DND-41 (cell line): Measurements from ENCODE around the gene GMEB2.

ENCODE experiments used
- ATAC-seq: fragments of 200-7000 bp; cut with Tn5 transposase; 3 replicates; pipeline ENCODE4 v1.9.1; 2021; ENCODE audit warnings: low read depth; ENCODE audit not compliant: insufficient read depth
- DNase-seq: peaks from one replicate; pipeline ENCODE4 v3.0.0-alpha.2; 2020
- H2AFZ ChIP-seq: 2 replicates; pipeline ENCODE4 v1.6.0; 2012; ENCODE audit warnings: low read depth, low read length
- H3K27ac ChIP-seq: 2 replicates; pipeline ENCODE4 v1.5.1; 2012; ENCODE audit warnings: low read length, inconsistent platforms
- H3K27me3 ChIP-seq: fragments of 200-600 bp; sonication (generic); 2 replicates; pipeline ENCODE4 v1.6.0; 2012; ENCODE audit warnings: low read length, mild to moderate bottlenecking, inconsistent platforms; ENCODE audit not compliant: insufficient read depth, poor library complexity
- H3K36me3 ChIP-seq: 2 replicates; pipeline ENCODE4 v1.5.1; 2012; ENCODE audit warnings: low read length, inconsistent platforms; ENCODE audit not compliant: insufficient read depth
- H3K4me1 ChIP-seq: 2 replicates; pipeline ENCODE4 v1.5.1; 2012; ENCODE audit warnings: mild to moderate bottlenecking, low read length; ENCODE audit not compliant: insufficient read depth
- H3K4me2 ChIP-seq: 2 replicates; pipeline ENCODE4 v1.6.0; 2012; ENCODE audit warnings: mild to moderate bottlenecking, moderate library complexity, low read length, inconsistent platforms; ENCODE audit not compliant: insufficient read depth
- H3K4me3 ChIP-seq, 2 experiments: fragments of 200-600 bp in 1 of 2; shearing (Covaris generic) in 1 of 2; 2 replicates each; pipeline ENCODE4 v1.5.1; 2012 to 2016; ENCODE audit warnings: inconsistent platforms in 2 of 2, low read length in 2 of 2, mild to moderate bottlenecking in 2 of 2, low read depth in 1 of 2, moderate library complexity in 1 of 2
- H3K79me2 ChIP-seq: 2 replicates; pipeline ENCODE4 v1.6.0; 2012; ENCODE audit warnings: low read length, inconsistent platforms; ENCODE audit not compliant: insufficient read depth
- H3K9ac ChIP-seq: 2 replicates; pipeline ENCODE4 v1.6.0; 2012; ENCODE audit warnings: low read depth, mild to moderate bottlenecking, inconsistent platforms, low read length, moderate library complexity
- H3K9me3 ChIP-seq: 2 replicates; pipeline ENCODE4 v1.5.1; 2012; ENCODE audit warnings: low read length, moderate library complexity, mild to moderate bottlenecking, inconsistent platforms; ENCODE audit not compliant: insufficient read depth, severe bottlenecking
- H4K20me1 ChIP-seq: 2 replicates; pipeline ENCODE4 v1.6.0; 2012; ENCODE audit warnings: low read length; ENCODE audit not compliant: insufficient read depth
- EZH2 ChIP-seq: IDR thresholded peaks from 3 replicates; pipeline ENCODE4 v1.6.1; 2012; ENCODE audit warnings: borderline replicate concordance, low read depth, mild to moderate bottlenecking, moderate library complexity, low read length, inconsistent platforms; ENCODE audit not compliant: severe bottlenecking
- TF ChIP-seq, protein P1 (sequence below): IDR thresholded peaks from 2 replicates; pipeline ENCODE4 v1.5.1; 2012; ENCODE audit warnings: borderline replicate concordance, low read length, moderate library complexity, mild to moderate bottlenecking; ENCODE audit not compliant: poor library complexity, severe bottlenecking; ENCODE audit errors: extremely low read depth

GMEB2 gene

DNA sequence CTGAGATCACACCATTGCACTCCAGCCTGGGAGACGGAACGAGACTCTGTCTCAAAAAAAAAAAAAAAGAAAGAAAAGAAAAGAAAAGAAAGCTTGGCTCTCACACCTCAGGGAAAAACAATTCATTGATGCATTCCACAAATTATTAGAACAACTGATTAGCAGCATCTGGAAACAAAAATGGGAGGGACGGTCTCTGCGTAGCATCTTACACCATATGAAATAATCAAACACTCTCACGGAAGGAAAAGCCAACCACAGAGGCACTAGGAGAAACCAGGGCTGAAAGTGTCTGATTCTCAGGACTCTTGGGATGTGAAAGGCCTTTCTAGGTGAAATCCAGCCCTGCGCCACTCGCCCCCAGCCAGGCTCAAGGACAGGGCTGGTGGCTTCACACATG lies 50.6 kb downstream of the GMEB2 start:
- Histone ChIP-seq H3K79me2 (no peaks in the 10 kb centered on the region; the same call in 1 of the 2 replicates), H2AFZ (no peak overlapping the region), H3K4me3 (no peak overlapping the region), H4K20me1 (peaks cover 9% of the 10 kb centered on the region; the same call in 1 of the 2 replicates), H3K9ac (no peak overlapping the region), H3K27me3 (no peaks in the 10 kb centered on the region), H3K4me2 (no peak overlapping the region), H3K27ac (no peak overlapping the region), H3K4me1 (peaks cover 16% of the 10 kb centered on the region), H3K36me3 (no peaks in the 10 kb centered on the region), H3K9me3 (no peaks in the 10 kb centered on the region)
- no peak for DNase-seq
- ATAC-seq, result no peak
- TF ChIP-seq EZH2, result no peak
- TF ChIP-seq, protein P1, sequence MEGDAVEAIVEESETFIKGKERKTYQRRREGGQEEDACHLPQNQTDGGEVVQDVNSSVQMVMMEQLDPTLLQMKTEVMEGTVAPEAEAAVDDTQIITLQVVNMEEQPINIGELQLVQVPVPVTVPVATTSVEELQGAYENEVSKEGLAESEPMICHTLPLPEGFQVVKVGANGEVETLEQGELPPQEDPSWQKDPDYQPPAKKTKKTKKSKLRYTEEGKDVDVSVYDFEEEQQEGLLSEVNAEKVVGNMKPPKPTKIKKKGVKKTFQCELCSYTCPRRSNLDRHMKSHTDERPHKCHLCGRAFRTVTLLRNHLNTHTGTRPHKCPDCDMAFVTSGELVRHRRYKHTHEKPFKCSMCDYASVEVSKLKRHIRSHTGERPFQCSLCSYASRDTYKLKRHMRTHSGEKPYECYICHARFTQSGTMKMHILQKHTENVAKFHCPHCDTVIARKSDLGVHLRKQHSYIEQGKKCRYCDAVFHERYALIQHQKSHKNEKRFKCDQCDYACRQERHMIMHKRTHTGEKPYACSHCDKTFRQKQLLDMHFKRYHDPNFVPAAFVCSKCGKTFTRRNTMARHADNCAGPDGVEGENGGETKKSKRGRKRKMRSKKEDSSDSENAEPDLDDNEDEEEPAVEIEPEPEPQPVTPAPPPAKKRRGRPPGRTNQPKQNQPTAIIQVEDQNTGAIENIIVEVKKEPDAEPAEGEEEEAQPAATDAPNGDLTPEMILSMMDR, result no peak

DNA sequence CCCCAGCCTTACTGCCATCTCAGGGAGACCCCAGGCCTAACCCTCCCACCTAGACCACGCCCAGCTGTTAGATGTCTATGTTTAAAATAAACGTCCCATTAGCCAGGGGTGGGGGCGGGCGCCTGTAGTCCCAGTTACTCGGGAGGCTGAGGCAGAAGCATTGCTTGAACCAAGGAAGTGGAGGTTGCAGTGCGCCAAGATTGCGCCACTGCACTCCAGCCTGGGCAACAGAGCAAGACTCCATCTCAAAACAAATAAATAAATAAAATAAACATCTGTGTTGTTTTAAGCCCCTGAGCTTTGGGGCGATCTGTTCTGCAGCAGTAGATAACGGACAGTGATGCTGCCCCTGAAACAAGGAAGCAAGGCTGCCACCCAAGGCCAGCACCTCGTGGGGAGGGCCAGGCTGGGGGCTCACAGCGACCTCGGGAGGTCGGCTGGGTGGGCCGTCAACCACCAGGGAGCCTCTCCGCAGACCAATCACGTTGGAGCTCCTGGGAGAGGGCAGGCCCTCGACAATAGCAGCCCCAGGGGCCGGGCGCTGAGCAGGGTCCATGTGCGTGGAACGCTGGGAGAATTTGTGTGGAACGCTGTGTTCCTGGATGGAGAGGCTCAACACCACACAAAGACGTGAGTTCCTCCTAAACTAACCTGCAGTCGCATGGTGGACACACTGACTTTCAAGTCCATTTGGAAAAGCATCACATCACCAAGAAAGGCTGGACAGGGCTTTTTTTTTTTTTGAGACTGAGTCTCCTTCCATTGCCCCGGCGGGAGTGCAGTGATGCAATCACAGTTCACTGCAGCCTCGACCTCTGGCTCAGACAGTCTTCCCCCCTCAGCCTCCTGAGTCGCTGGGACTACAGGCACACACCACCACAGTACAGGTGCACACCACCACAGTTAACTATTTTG lies 51.8 kb downstream of the GMEB2 start:
- Histone ChIP-seq H3K4me3 (peak overlapping the region in 1 of 2 experiments; percentile 98; a peak in 1 of 4 replicates), H2AFZ (peak overlapping the region; percentile 71), H3K79me2 (no peaks in the 10 kb centered on the region; the same call in 1 of the 2 replicates), H3K4me1 (peaks cover 16% of the 10 kb centered on the region), H3K4me2 (peak overlapping the region; percentile 66; the same call in 1 of the 2 replicates), H3K27me3 (no peaks in the 10 kb centered on the region), H3K27ac (no peak overlapping the region), H3K9me3 (no peaks in the 10 kb centered on the region), H3K36me3 (no peaks in the 10 kb centered on the region), H4K20me1 (peaks cover 14% of the 10 kb centered on the region; the same call in 1 of the 2 replicates), H3K9ac (peak overlapping the region; percentile 57; the same call in 1 of the 2 replicates)
- ATAC-seq, result 0 out of 3 replicates have a peak, but pooled peaks have one; percentile 1
- no peak for DNase-seq
- TF ChIP-seq EZH2, result no peak
- TF ChIP-seq, protein P1, result no peak

DNA sequence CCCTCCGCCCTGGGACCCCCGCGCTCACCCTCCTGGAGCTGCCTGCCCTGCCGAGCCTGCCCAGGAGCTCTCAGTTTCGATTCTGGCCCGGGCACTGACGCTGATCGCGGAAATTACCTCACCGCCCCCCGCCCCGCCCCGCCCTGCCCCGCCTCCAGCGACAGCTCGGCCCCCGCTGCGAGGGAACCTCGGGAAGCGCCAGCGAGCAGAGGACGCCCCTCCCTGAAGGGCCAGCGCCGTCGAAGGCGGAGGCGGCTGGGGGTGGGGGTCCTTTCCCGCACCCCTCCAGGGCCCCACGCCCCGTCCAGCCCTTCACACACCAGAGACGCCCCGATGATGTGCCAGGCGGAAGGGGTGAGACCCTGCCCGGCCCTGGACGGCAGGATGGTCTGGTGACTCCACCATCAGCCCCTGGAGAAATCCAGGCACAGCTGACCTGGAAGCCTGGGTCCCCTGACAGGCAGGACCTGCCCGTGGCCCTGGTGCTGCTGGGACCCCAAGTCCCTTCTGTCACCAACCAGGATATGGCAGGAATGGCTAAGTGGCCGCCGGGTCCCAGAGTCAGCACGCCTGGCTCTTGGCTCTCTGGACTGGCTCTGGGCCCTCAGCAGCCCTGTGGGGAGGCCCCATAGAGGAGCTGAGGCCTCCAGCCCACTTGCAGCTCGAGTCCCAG lies 52.6 kb downstream of the GMEB2 start, which contains the start of gene HELZ2:
HELZ2 (minus strand) TSS at position 84 of the 673 bp plus-strand sequence. CDS start 1,854 bp downstream, outside the sequence.
- Histone ChIP-seq H3K4me1 (peaks cover 16% of the 10 kb centered on the region), H3K79me2 (no peaks in the 10 kb centered on the region; the same call in 1 of the 2 replicates), H3K27ac (peak within 1 kb of the TSS; percentile 81), H3K4me2 (peak within 1 kb of the TSS; percentile 84), H3K9me3 (no peaks in the 10 kb centered on the region), H3K4me3 (peak within 1 kb of the TSS; percentile 87 to 98), H4K20me1 (peaks cover 14% of the 10 kb centered on the region; the same call in 1 of the 2 replicates), H3K9ac (peak within 1 kb of the TSS; percentile 69), H3K36me3 (no peaks in the 10 kb centered on the region), H3K27me3 (peaks cover 1% of the 10 kb centered on the region), H2AFZ (peak within 1 kb of the TSS; percentile 96)
- TF ChIP-seq EZH2, result no peak
- TF ChIP-seq, protein P1, result no peak
- peak; percentile 88 for DNase-seq
- peak; percentile 93 for ATAC-seq
